GM18508 (cell line): ENCODE results near the gene MAPK4.
"Not testable (repeated sequence)": the region's sequence is repeated elsewhere in the genome, so short reads cannot be mapped to it uniquely, and the experiment has no call there.

ENCODE experiments used
- ATAC-seq: cut with Tn5 transposase; IDR thresholded peaks from one replicate; pipeline ENCODE4 v1.9.1; 2021; ENCODE audit warnings: moderate number of reproducible peaks; ENCODE audit not compliant: insufficient read depth, unreplicated experiment

The MAPK4 gene

DNA sequence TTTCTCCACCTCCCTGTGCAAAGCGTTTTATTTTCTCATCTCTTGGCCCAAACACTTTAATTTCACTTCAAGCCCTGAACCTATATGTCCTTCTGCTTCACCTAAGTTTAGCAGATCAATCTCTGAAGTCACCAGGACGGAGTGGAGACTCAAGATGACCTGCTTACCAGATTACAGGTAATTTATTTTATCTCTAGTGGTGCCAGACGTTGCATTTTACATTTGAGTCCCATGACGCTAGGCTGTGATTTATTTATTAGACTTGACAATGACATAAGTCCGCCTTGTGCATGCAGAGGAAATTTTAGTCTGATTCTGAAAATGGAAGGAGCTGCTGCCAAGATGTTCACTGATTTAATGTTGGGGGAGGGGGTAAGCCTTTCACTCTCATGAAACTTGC, 186.1 kb downstream of the MAPK4 start:
- ATAC-seq, result no peak

DNA sequence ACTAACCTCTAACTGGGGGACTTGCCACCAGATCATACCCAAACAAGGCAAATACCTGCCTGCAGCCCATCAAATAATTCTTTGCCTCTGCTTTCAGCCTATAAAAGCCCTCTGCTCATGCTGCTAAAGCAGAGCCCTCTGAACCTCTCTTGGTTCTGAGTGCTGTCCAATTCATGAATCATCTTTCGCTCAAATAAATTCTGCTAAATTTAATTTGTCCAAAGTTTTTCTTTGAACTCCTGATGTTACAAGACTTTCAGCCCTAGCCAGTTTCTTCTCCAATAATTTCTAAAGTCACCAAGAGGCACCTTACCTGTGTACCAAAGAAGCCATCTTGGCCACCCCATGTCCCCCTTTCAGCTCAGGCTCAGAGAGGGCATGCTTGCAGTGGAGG, 188.0 kb downstream of the MAPK4 start:
- ATAC-seq, result no peak

DNA sequence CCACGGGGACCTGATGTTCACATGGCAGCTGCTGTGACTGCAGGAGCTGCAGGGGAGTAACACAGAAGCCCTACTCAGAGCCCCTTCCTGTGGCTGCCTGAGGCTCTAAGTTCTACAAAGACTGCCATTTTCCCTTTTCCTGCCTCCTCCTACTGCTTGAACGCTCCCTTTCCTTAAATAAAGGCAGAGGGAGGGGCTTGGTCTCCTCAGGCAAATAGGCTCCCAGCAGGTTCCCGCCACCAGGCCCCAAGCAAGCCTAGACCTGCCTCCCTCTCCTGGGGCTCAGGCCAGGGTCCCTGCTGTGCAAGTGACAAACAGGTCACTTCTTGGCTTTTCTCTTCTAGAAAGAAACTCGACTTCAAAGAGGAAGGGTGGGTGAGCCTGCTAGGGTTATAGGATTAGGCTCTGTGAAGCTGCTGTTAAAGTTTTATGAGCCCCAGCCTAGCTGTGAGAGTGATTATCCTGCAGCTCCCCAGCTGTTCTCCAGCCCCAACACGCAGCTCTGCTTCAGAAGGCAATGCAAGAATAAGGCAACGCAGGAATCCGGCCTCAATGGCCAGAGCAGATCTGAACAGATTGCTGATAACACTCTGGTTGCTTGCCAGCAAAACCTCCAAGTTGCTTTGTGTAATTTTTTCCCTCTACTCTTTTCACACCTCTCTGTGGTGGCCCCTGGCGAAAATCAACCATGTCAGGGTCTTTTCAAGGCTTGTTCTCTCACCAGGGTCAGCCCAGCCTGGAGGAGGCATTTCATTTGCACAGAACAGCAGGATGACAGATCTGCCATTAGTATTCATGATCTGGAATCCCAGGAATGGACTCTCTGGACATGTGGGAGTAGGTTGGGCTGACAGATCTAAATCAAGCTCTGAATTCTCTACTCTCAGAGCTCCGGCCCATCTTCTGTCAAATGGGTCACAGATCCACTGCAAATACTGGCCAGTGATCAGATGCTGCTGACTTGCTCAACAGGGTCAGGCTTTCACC, 188.6 kb downstream of the MAPK4 start:
- no peak for ATAC-seq

DNA sequence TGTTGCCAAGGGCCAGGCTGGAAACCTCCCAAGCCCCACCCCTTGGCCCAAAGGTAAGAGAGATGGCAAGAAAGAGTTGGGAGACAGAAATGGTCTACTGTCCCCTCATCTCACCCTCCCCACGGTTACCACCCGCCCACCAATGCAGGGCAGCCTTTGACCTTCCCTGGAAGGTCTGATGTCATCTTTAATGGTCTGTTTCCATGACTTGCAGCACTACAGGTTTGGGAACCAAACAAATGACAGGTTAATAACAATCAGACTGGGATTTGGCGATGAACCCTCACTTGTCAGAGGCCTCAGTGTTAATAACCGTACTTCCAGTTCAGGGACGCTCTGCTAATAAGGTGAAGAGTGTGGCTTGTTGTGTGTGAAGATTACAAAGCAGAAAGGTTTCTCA, 189.5 kb downstream of the MAPK4 start:
- no peak for ATAC-seq

DNA sequence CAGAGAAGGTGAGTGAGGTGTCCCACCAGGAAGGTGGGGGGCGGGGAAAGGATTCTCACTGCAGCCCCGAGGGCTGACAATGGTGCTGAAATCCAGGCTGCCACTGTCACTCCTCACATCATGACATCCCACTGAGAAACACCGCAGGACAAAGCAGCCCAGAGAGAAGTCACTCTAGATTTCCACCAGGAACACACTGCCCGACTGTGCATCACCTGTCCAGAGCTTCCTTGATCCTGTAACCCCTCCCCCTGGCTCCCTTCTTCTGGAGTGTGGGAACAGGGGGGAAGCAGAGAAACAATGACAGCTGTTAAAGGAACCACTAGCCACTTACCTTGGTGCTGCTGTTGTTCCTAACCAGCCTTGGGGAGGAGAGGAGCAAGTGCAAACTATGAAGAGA, 190.1 kb downstream of the MAPK4 start:
- no peak for ATAC-seq

DNA sequence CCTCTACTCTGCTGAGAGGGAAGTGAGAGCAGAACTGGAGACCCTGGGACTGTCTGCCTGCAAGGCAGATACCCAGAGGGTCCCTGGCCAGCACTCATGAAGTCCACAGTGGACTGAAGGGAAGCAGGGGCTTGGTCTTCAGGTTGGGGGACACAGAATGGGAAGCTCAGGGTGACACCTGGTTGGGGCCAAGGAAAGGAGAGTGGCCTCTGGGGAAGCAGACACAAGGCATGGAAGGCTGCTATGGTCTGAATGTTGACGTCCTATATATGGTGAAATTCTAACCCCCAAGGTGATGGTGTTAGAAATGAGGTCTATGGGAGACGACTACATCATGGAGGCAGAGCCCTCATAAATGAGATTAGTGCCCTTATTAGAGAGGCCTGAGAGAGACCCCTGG, 190.7 kb downstream of the MAPK4 start:
- ATAC-seq, result no peak

DNA sequence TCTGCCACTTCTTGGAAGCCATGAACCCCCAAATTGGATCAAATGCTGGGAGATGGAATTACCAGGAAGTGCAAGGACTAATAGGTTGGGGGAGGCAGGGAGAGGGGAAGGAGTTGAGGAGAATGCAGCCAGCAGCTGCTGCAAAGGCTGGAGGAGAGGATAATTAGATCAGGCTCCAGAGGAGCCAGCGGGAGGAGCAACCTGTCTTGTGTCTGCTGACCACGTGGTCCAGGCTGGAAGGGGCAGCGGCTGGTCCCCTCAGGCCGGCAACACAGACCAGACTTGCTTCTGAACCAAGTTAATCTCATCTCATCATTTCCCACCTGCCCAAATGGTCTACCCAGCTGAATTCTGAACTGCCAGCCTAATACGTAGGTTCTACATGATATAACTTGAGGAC, 191.6 kb downstream of the MAPK4 start:
- ATAC-seq, result no peak

DNA sequence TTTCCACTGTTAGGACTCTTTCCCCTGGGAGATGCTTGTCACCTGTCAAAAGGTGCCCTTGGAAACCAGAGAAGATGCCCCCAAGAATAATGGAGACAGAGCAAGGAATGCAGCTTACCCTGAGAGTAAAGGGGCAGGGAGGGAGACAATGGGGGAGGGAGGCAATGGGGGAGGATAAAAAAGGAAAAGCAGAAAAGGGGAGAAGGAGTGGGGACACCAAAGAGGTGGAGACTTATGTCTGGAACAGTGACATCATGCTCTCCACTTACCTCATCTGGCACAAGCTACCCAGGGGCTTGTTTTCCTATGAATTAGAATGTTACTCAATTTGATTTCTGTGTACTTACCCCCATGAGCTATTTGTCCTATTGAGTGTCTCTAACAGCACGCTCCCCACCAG, 192.1 kb downstream of the MAPK4 start:
- ATAC-seq, result no peak

DNA sequence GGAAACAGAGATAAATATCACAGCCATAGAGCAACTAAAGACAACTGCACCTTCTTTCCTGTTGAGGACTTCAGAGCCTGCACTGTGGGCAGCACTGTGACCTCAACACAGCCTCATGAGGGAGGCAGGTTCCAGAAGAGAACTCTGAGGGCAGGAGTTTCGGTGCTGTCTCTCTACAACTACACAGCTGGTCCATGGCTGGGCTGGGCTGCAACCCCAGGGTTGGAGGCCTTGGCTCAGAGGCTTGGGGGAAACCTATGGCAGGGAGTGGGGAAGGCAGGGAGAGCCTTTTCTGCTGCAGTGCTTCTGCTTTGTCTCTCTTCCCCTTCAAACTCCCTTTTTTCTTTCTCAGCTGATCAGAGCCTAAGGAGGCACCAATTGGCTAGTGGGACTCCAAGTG, 193.4 kb downstream of the MAPK4 start:
- ATAC-seq, result no peak

DNA sequence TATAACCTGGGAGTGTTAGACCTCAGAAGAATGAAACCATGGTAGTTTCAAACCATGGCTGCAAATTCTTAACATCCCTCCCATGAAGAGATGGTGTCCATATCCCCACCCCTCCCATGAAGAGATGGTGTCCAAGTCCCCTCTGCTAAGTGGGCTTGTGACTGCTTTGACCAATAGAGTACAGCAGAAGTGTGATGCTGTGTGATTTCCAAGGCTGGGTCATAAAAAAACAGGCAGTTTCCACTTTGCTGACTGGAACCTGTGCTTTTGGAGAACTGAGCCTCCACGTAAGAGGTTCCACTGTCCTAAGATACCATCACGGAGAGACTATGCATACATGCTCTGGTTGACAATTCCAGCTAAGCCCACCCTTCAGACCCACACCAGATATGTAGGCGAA, 194.4 kb downstream of the MAPK4 start:
- ATAC-seq, result no peak

DNA sequence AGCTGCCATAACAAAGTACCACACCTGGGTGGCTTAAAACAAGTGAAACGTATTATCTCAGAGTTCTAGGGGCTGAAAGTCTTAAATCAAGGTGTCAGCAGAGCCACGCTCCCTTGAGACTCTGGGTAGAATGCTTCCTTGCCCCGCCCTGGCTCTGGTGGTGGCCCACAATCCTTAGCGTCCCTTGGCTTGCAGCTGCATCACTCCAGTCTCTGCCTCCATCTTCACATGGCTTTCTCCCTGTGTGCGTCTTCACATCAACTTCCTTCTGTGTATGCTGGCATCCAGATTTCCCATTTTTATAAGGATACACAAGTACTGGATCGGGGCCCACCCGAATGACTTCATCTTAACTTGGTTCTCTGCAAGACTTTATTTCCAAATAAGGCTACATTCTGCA, 197.5 kb downstream of the MAPK4 start:
- no peak for ATAC-seq

DNA sequence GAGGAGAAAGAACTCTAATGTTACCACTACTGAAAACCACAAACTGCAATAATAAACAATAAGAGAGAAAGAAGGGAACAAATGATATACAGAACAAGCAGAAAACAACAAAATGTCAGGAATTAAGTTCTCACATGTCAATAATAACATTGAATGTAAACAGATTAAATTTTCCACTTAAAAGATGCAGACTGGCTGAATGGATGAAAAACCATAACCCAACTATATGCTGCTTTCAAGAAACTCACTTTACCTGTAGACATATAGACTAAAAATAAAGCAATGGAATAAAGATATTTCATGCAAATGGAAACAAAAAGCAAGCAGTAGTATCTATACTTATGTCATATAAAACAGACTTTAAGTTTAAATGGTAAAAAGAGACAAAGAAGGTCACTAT, 209.6 kb downstream of the MAPK4 start:
- ATAC-seq, result no peak

DNA sequence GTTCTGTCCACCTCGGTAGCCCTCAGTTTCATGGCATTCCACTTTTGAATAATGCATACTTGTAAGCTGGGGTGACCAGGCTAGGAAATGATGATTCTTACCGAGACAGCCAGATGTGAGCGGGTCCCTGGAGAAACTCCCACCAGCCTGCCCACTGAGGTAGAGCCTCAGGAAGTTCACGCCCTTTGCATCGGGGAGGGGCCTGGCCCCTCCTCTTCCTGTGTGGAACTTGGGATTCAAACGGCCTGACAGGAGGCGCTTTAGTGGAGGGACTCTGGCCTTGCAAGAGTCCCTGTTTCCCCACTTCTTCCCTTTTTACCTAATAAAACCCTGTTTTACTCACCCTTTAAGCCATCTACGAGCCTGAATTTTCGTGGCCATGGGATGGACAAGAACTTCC, 215.3 kb downstream of the MAPK4 start:
- ATAC-seq, result no peak

DNA sequence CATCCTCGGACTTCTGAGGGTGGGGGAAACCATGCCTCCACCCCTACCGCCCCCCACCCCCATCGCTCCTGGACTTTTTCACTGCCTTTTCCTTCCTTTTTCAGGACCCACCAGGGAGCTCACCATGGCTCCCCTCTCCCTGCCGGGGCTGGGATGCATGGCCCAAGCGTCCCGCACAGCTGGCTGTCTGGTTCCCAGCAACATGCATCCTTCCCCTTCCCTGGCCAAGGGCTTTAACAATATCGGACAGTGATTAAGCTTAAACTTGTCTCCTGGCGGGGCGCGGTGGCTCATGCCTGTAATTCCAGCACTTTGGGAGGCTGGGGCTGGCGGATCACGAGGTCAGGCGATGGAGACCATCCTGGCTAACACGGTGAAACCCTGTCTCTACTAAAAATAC, 215.8 kb downstream of the MAPK4 start:
- ATAC-seq, result no peak

DNA sequence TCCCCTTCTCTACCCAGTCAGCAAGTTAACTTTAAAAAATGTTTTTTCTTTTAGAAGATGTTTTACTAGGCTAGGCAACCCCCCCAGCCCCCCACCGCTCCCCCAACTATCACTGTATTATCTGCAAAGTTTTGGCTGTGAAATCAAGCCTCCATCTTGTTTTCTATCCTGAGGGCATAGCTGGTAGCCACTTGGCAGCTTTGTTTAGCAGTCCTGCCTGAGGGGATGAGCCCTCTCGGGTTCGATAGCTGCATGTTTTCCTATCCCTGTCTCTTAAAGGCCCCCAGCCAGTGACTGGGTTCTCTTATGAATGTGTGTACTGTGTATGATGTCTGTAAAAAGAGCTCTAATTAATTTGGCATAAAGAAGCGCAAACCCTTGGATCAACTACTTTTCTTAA, 216.5 kb downstream of the MAPK4 start:
- no peak for ATAC-seq

DNA sequence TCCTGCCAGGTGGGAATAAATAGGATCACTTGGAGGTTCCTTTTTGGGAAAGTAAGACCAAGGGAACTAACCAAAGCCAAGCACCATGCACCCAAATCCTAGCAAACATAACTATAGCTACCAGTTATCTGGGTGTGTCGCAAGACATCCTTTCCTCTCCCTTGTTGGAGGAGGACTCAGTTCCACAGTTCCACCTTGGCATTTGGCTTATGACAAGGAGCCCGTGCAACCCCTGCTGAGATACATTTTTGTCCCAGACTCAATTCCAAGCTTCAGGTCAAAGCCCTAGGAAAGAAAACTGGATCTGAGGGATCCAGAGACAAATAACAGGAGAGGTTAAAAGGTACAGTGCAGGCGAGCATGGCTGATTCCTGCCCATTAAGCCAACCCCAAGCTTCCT, 219.1 kb downstream of the MAPK4 start:
- not testable (repeated sequence) for ATAC-seq
